ENCODE data around the gene RAB1A.

GRCh38 chr2:65103013-65103715 lies 26.7 kb downstream of the RAB1A start:
- TF ChIP-seq CTCF (conservative IDR thresholded peaks at IDR 0.05; ENCODE audit: low read depth in 2 of 2) (no peak), EZH2phosphoT487 (IDR thresholded peaks at IDR 0.05; ENCODE audit: unreplicated experiment) (no peak), POLR2AphosphoS5 (IDR thresholded peaks at IDR 0.05; ENCODE audit: low read depth) (no peak), EZH2 (IDR thresholded peaks at IDR 0.05; ENCODE audit: low read depth, unreplicated experiment) (no peak), ZNF462 (CRISPR knock-in tag; IDR thresholded peaks at IDR 0.05) (no peak), JUNB (IDR thresholded peaks at IDR 0.05; ENCODE audit: unreplicated experiment) (no peak), REST (IDR thresholded peaks at IDR 0.05; ENCODE audit: unreplicated experiment) (no peak), CREB1 (CRISPR knock-in tag; IDR thresholded peaks at IDR 0.05; ENCODE audit: low read depth) (no peak), ZNF114 (CRISPR knock-in tag; IDR thresholded peaks at IDR 0.05) (no peak), NANOG (IDR thresholded peaks at IDR 0.05; ENCODE audit: borderline replicate concordance) (no peak), ETS1 (IDR thresholded peaks at IDR 0.05) (no peak), STAT1 (IDR thresholded peaks at IDR 0.05; ENCODE audit: unreplicated experiment) (no peak)

Measured in GM23338 (cell line).